ENCODE data around the gene RBP2.

The RBP2 gene

DNA sequence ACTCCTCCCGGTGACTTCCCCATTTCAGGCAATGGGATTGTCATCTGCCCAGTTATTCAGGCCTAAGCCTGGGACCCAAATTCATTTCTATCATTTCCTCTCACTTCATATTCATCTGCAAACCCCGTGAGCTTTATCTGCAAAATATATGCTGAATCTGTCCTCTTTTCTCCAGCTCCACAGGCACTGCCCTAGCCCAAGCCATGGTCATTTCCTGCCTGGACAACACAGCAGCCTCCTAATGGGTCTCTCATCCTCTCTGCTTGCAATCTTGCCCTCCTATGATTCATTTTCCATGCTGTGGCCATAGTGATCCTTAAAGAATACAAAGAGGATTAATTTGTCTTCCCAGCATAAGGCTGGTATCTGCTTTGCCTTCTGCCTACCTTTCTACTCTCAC lies 6.1 kb downstream of the RBP2 start:
- H3K4me3 ChIP-seq (ENCODE audit: low read depth, low read length): no peak overlapping the region
- TF ChIP-seq, protein P1, sequence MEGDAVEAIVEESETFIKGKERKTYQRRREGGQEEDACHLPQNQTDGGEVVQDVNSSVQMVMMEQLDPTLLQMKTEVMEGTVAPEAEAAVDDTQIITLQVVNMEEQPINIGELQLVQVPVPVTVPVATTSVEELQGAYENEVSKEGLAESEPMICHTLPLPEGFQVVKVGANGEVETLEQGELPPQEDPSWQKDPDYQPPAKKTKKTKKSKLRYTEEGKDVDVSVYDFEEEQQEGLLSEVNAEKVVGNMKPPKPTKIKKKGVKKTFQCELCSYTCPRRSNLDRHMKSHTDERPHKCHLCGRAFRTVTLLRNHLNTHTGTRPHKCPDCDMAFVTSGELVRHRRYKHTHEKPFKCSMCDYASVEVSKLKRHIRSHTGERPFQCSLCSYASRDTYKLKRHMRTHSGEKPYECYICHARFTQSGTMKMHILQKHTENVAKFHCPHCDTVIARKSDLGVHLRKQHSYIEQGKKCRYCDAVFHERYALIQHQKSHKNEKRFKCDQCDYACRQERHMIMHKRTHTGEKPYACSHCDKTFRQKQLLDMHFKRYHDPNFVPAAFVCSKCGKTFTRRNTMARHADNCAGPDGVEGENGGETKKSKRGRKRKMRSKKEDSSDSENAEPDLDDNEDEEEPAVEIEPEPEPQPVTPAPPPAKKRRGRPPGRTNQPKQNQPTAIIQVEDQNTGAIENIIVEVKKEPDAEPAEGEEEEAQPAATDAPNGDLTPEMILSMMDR (IDR thresholded peaks at IDR 0.05; ENCODE audit: insufficient read depth, low read depth, low read length, missing control alignments): no peak
- no peak for DNase-seq (ENCODE audit: low read depth)

DNA sequence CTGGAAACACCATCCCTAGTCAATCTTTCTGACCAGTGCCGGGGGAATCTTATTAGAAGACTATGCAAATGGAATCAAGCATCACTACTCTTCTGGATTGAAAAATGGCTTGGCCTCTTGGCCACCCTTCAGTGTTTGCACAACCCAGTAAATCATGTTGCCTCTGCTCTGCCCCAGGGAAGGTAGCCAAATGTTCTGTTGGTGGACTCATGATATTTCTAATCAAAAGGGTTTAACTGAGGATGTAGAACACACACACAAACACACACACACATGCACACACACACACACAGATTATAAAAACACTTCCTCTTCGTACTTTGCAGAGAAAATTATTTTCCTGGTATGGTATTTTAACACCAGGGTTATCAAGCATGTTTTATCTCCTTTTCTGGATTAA lies 7.9 kb downstream of the RBP2 start:
- TF ChIP-seq, protein P1 (IDR thresholded peaks at IDR 0.05; ENCODE audit: insufficient read depth, low read depth, low read length, missing control alignments): no peak
- no peak overlapping the region for H3K4me3 ChIP-seq (ENCODE audit: low read depth, low read length)
- no peak for DNase-seq (ENCODE audit: low read depth)

DNA sequence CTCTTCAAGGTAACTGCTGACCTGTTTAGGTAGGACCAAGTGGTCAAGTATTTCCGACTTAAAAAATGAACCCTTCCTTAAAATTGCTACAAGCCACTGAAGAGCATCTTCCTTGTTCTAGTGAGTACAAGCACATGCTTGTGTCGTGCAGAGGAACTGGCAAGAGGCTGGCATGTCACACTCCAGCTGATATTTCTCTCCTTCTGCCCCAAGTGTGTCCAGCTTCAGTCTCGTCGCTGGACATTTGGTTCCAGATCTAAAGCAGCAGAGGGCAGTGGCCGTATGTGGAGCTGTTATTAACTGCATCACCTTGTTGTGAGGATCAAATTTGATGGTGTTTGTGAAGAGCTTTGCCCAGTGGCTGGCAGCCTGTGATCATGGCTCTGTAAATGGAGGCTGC lies 10.0 kb downstream of the RBP2 start:
- TF ChIP-seq, protein P1 (IDR thresholded peaks at IDR 0.05; ENCODE audit: insufficient read depth, low read depth, low read length, missing control alignments): no peak
- H3K4me3 ChIP-seq (ENCODE audit: low read depth, low read length): no peak overlapping the region
- DNase-seq (ENCODE audit: low read depth): no peak

DNA sequence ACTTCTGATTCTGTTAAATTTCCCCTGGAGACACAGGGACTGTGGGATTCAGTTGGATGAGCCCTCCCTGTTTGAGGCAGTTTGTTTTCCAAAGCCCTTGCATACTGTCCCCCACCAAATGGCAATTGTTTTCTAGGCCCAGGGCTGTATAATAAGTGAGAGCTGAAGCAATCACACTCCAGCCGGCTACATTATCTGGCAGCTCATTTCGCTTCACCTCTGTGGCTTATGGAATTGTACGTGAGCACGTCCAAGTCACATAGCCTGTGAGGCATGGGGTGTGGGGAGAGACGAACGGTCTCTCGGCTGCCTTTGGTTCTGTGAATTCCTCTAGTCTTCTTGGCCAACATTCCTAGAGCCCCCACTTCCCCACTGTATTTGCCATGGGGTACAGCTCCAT lies 10.7 kb downstream of the RBP2 start:
- H3K4me3 ChIP-seq (ENCODE audit: low read depth, low read length): no peak overlapping the region
- DNase-seq (ENCODE audit: low read depth): no peak
- TF ChIP-seq, protein P1 (IDR thresholded peaks at IDR 0.05; ENCODE audit: insufficient read depth, low read depth, low read length, missing control alignments): no peak

DNA sequence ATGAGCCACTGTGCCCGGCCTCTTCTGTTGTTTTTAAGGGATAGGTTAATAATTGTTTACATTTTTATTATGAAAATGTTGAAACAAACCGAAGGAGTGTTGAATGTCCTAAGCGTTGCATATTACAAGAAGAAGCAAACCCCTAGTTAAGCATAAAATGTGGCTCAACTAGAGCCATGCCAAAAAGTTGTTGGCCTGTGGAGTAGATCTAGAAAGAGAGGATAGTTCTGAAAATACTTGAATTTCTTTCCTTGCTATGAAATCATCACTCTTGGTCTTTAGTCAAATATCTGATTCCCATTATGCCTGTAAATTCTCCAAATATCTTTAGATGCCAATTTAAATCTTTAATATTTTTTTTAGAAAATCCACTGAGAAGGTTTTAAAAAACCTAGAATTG lies 12.8 kb downstream of the RBP2 start:
- no peak for DNase-seq (ENCODE audit: low read depth)
- TF ChIP-seq, protein P1 (IDR thresholded peaks at IDR 0.05; ENCODE audit: insufficient read depth, low read depth, low read length, missing control alignments): no peak

DNA sequence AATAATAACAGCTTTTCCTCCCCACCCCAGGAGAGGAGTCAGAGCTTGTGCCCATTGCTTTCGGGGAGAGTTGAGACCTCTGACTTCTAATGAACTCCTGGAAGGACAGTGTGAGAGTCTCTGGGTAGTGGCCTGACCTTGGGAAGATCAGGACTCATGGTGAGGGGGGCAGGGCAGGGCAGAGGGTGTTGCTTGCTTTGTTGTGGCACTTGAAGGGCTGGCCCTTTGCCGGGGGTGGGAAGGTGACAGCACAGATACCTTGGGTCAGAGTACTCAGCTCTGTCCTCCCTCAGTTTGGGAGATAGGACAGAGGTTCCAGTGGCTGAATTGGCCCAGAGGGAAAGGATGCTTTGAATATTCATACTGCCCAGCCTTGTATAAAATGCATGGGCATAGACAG lies 15.8 kb downstream of the RBP2 start:
- no peak for DNase-seq (ENCODE audit: low read depth)
- TF ChIP-seq, protein P1 (IDR thresholded peaks at IDR 0.05; ENCODE audit: insufficient read depth, low read depth, low read length, missing control alignments): no peak
- no peak overlapping the region for H3K4me3 ChIP-seq (ENCODE audit: low read depth, low read length)

More for the DNA sequence above, 12.8 kb downstream of the RBP2 start:
- no peak overlapping the region for H3K4me3 ChIP-seq (ENCODE audit: low read depth, low read length)

DNA sequence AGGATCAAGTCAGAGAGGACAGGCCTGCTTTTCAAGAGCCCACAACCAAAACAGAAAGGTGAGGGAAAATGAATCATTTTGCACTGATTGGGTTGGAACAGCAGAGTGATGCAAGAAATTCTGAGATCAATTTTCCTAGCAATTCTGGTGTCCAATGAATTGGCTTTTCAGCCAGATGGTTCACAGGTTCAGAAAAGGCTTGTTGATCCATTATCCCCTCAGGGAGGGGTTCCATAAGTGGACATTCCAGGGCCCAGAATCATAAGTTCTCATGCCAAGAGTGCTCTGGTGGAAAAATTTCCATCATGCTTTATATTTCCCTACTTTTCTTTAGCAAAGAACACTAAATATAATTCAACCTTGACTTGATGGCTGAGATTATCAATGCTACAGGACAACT lies 16.2 kb downstream of the RBP2 start:
- DNase-seq (ENCODE audit: low read depth): no peak
- H3K4me3 ChIP-seq (ENCODE audit: low read depth, low read length): no peak overlapping the region

More for the DNA sequence above, 16.2 kb downstream of the RBP2 start:
- TF ChIP-seq, protein P1 (IDR thresholded peaks at IDR 0.05; ENCODE audit: insufficient read depth, low read depth, low read length, missing control alignments): no peak
